ENCODE data around the gene GLRX3. TPM values are rescaled to one million over a fixed set of nuclear protein-coding genes. Genes with fewer than 3 reads are reported as not detected.

GLRX3 gene
- total and polyA plus RNA-seq, 12 donors, result 34.2 to 139 (median 73.2) TPM

GRCh38 chr10:130121486-130122079 lies 14.6 kb upstream of the GLRX3 start:
- intact Hi-C loops (cut with DNase I), result loop anchor here (10.0 kb wide), 2 partner anchors 147 to 237 kb away; no protein-coding TSS in a partner anchor
- TF ChIP-seq CTCF (IDR thresholded peaks at IDR 0.05), result no peak
- TF ChIP-seq POLR2A (IDR thresholded peaks at IDR 0.05), result no peak
- WGBS, 4 donors, result 26 to 91% (median 55%) methylated on average over 4 to 13 of the region's 13 CpGs
- Histone ChIP-seq H3K9me3 (replicated peaks in 1 of 3) (no peaks in the 10 kb centered on the region), H3K4me1 (replicated peaks in 1 of 2) (no peaks in the 10 kb centered on the region), H3K27ac (no peak overlapping the region), H3K4me3 (no peak overlapping the region), H3K27me3 (no peaks in the 10 kb centered on the region), H3K36me3 (replicated peaks in 1 of 2) (no peaks in the 10 kb centered on the region)
- DNase-seq, result no peak

- Histone ChIP-seq H3K27me3 (peaks cover 4% of the 10 kb centered on the region), H3K4me1 (replicated peaks in 1 of 2) (no peaks in the 10 kb centered on the region), H3K9me3 (replicated peaks in 1 of 3) (no peaks in the 10 kb centered on the region), H3K27ac (no peak overlapping the region), H3K36me3 (replicated peaks in 1 of 2) (no peaks in the 10 kb centered on the region), H3K4me3 (no peak overlapping the region)
- intact Hi-C loops (cut with DNase I), result loop anchor here (10.0 kb wide), 2 partner anchors 153 to 243 kb away; no protein-coding TSS in a partner anchor
- peak; percentile 40 to 78 (median 61) for DNase-seq
- TF ChIP-seq POLR2A (IDR thresholded peaks at IDR 0.05), result no peak
- peak; percentile 40 to 71 (median 62) for TF ChIP-seq CTCF (IDR thresholded peaks at IDR 0.05)
- WGBS, 4 donors, result 10 to 14% (median 13%) methylated on average over 10 of the region's 10 CpGs
These were observed 8.7 kb upstream of the GLRX3 start for GRCh38 chr10:130127364-130128061.

GRCh38 chr10:130128062-130128781 lies 8.0 kb upstream of the GLRX3 start:
- Histone ChIP-seq H3K36me3 (replicated peaks in 1 of 2) (no peaks in the 10 kb centered on the region), H3K4me3 (no peak overlapping the region), H3K9me3 (replicated peaks in 1 of 3) (no peaks in the 10 kb centered on the region), H3K4me1 (replicated peaks in 1 of 2) (no peaks in the 10 kb centered on the region), H3K27me3 (peaks cover 4% of the 10 kb centered on the region), H3K27ac (no peak overlapping the region)
- WGBS, 4 donors, result 28 to 48% (median 33%) methylated on average over 3 of the region's 3 CpGs
- no peak for TF ChIP-seq CTCF (IDR thresholded peaks at IDR 0.05)
- no peak for DNase-seq
- intact Hi-C loops (cut with DNase I), result loop anchor here (10.0 kb wide), 2 partner anchors 153 to 243 kb away; no protein-coding TSS in a partner anchor

- intact Hi-C loops (cut with DNase I), result loop anchor here (10.0 kb wide), 2 partner anchors 154 to 244 kb away; no protein-coding TSS in a partner anchor
- Histone ChIP-seq H3K4me1 (replicated peaks in 1 of 2) (no peaks in the 10 kb centered on the region), H3K4me3 (no peak overlapping the region), H3K9me3 (replicated peaks in 1 of 3) (no peaks in the 10 kb centered on the region), H3K27me3 (peaks cover 4% of the 10 kb centered on the region), H3K36me3 (replicated peaks in 1 of 2) (no peaks in the 10 kb centered on the region), H3K27ac (no peak overlapping the region)
- no peak for TF ChIP-seq CTCF (IDR thresholded peaks at IDR 0.05)
- no peak for TF ChIP-seq POLR2A (IDR thresholded peaks at IDR 0.05)
- DNase-seq, result no peak
- WGBS, 4 donors, result 20 to 43% (median 27%) methylated on average over 4 to 27 of the region's 27 CpGs
These were observed 7.3 kb upstream of the GLRX3 start for GRCh38 chr10:130128922-130129321.
